HG02678 (cell line): ENCODE measurements around the gene CLRN3.

ENCODE experiments used
- ATAC-seq: cut with Tn5 transposase; IDR thresholded peaks from one replicate; pipeline ENCODE4 v1.9.1; 2021; ENCODE audit warnings: mild to moderate bottlenecking, moderate library complexity; ENCODE audit not compliant: unreplicated experiment

The CLRN3 gene, protein sequence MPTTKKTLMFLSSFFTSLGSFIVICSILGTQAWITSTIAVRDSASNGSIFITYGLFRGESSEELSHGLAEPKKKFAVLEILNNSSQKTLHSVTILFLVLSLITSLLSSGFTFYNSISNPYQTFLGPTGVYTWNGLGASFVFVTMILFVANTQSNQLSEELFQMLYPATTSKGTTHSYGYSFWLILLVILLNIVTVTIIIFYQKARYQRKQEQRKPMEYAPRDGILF

DNA sequence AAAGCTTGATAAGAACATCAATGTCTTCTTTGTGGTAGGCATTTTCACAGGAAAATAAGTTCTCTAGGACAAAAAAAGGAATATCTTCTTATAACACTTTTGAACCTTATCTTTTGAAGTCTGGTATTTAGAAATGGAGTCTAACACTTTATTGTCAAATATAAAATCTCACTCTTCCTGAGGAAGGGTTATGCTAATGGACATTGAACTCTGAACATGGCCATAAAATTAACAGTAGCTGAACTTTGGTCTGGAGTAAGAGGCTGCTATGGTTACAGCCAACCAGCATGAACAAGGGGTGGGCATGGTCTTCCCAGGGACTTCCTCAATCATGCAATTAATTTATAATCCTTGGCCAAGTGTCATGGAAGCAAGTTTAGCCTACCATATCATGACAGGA lies at the start of gene CLRN3:
Gene CLRN3, minus strand, starts transcription at position 199 of the 400 bp plus-strand sequence. Its CDS starts 157 bp downstream, at position 42.
- no peak for ATAC-seq

DNA sequence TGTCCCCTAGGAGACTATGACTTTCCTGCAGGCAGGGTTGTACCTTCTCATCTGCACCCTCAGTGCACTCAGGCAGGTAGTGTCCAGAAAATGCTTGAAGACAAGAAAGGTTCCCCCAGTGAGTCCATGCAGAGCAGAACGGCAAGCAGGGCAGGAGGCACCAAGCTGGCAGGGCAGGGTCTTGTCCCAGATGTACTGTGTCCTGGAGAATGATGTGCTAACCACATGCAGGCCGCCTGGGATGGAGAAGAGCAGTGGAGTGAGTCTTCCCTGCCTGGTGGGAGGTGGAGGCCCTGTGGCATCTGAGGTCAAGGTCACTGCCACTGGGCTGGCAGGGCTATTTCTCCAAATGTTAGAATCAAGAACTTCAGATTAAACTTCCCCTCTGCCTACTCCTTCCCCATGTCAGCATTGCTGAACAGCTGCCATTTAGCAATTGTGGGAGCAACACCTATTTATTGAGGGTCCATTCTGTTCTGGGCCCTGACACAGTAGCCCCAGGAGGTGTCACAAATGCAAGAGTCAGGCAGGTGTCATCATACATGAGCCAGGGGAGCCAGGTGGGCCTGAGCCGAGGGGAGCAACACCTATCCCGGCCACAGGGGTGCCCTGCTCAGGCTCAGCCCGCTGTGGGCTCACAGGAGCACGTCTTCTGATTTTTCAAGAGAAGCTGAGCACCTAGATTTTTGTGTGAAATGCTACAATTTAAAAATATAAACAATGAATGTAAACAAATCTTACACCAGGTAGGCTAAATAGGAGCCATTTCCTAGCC lies 48.3 kb upstream of the CLRN3 start:
- no peak for ATAC-seq

DNA sequence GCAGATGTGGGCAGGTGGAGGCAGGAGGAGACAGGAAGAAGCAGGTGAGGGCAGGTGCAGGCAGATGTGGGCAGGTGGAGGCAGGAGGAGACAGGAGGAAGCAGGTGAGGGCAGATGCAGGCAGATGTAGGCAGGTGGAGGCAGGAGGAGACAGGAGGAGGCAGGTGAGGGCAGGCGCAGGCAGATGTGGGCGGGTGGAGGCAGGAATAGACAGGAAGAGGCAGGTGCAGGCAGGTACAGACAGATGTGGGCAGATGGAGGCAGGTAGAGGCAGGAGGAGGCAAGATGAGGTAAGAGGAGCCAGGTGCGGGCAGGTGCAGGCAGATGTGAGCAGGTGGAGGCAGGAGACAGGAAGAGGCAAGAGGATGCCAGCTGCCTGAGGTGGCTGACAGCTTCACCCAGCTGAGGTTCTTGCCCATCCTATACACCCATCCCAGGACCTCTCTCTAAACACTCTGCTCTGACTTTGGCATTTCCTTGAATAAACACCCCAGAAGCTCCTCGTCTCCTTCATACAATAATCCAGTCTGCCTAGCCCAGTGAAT lies 47.1 kb upstream of the CLRN3 start:
- no peak for ATAC-seq

DNA sequence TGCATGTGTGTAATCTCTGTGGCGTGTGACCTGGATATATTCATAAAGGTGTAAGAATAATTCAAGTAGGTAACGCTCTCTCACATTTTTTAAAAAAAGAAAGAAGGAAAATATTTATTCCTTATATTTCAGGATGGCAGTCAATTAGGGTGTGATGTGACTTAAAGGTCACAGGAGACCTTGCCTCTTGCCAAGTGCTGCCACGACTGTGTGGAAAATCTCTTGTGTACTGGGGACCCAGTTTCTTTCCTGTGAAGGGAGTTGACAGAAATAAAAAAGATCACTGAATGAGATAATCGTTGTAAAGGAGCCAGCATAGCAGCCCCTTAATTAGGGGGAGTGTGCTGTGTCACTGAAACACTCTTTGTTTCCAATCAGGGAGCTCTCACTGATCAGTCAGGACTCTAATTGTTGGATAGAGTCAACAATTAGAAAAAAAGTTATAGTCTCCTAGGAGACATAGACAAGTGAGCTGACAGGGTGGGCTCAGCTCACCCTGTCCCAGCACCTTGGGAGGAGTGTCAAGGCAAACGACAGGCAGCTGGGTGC lies 45.2 kb upstream of the CLRN3 start:
- ATAC-seq: no peak

DNA sequence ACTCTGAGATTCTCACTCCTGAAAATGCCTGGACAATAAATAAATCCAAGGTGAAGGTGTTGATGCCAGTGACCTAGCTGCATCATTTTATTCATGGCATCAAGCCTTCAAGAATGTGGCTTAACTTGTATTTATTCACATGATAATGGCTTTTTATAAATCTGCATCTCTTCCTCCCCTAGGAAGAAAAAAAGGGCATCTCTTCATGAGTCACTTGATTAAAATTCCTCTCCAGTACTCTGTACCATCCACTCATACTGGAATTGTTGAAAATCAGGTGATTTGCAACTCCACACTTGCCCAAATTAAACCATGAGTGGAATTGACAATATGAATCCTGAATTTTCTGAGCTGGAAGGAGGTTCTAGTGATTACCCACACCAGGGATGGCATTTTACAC lies 44.3 kb upstream of the CLRN3 start:
- ATAC-seq: no peak

GRCh38 chr10:127935071-127935561 lies 42.4 kb upstream of the CLRN3 start:
- no peak for ATAC-seq

GRCh38 chr10:127934383-127934782 lies 41.6 kb upstream of the CLRN3 start:
- no peak for ATAC-seq

DNA sequence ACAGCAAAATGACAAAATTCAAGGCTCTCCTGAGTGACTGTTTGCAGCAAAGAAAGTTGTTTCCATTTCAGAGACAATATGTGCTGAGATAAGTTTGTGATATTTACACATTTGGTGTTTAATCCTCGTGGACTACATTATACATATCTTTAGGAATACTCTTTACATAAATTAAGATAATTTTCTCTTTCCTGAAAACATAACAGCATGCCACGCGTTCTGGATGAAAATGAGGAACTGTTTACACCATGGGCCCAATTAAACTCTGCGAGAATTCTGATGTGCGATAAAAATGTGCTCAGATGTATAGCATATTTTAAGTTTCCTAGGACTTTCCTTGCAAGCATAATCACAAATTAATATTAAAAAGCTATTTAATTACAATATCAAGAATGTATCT lies 40.5 kb upstream of the CLRN3 start:
- ATAC-seq: no peak

DNA sequence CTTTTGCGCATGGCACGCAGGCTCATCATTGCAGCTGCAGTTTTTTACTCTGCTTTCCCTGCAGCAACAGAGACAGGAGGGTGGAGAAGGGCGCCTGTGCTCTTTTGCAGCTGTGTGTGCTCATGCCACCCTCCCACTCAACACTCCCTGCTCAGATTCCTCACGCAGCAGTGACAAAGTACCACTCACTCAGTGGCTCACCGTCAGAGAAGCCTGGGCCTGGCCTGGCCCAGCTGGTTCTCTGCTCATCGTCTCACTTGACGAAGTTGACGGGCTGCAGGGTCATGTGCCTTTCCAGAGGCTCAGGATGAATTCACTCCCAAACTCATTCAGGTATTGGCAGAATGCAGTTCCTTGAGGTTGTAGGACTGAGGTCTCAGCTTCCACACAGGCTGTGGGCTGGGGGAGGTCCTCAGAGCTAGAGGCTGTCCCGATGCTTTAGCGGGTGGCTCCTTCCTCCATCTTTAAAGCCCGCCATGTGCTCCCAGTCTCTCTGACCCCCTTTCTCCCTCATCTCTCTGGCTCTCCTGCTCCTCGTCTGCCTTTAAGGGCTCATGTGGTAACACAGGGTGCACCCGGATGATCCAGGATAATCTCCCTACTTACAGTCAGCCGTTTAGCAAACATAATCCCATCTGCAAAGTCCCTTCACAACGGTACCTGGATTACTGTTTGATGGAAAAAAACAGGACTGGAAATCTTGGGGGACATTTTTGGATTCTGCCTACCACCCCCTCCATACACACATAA lies 40.0 kb upstream of the CLRN3 start:
- ATAC-seq: no peak

- no peak for ATAC-seq
Observed at GRCh38 chr10:127928021-127928806, 35.5 kb upstream of the CLRN3 start.

- ATAC-seq: no peak
Observed at GRCh38 chr10:127926455-127926854, 33.7 kb upstream of the CLRN3 start.

- no peak for ATAC-seq
Observed at GRCh38 chr10:127925471-127926207, 32.9 kb upstream of the CLRN3 start.

GRCh38 chr10:127923646-127924045 lies 30.9 kb upstream of the CLRN3 start:
- ATAC-seq: no peak

GRCh38 chr10:127922675-127923366 lies 30.1 kb upstream of the CLRN3 start:
- no peak for ATAC-seq

- ATAC-seq: no peak
Observed at GRCh38 chr10:127922206-127922605, 29.5 kb upstream of the CLRN3 start.

DNA sequence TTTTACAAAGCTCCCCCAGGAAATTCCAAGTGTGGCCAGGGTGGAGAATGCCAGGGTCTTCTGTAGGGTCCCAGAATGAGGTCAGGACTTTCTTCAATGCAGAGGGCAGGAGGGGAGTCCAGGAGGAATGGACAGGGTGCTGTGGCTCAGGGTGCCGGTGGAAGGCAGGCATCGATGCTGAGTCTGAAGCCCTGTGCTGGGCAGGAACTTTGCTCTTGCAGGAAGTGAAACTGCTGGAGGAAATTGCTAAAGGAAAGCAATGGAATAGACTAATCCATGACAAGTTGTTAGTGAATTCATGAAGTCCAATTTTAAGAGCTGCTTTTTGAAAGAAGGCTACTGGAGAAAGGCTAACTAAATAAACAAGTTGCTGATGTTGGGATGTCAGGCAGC lies 29.0 kb upstream of the CLRN3 start:
- no peak for ATAC-seq

- no peak for ATAC-seq
Observed at GRCh38 chr10:127921075-127921752, 28.5 kb upstream of the CLRN3 start.

DNA sequence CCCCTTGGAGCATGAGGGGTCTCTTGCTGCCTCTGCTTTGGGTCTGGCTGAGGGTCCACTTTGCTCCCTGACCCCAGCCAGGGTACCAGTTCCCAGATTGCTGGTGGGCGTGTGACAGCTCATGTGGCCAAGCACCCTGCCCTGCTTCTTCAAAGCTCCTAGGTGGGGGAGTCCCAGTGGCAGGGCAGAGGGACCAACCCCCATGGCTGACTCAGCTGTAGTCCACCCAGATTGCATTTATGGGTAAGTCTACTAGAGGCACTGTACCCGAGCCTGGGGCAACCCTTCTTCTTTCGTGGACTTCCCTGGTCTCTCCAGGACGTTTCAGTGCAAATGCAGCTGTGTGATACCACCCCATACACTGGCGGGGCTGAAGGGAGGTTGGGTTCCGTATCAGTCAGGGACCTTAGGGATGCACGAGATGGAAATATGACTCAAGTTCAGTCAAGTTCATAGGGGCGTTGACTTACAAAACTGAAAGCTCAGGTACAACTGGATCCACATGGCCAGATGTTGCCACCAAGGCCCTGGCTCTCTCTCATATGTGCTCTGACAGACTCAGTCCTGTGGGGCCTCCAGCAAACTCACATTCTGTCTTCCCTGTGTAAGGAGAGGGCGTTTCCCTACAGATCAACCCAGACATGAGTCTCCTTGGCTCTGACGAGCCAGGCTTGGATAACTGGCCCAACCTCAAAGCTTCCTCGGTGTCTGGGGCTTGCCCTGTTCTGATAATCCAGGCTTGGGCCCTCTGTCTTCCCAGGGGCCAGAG lies 27.7 kb upstream of the CLRN3 start:
- ATAC-seq: no peak
